Motor neuron (in vitro differentiated cells): ENCODE results near the gene PCSK1N. TPM values are rescaled to one million over a fixed set of nuclear protein-coding genes. Genes with fewer than 3 reads are reported as not detected.

Source experiments
- ATAC-seq, 8 experiments: fragments of 200-7000 bp; cut with Tn5 transposase; replicated peaks in 6 of 8; 2 replicates each; pipeline ENCODE4 v1.8.0; 2021; ENCODE audit warnings: mild to moderate bottlenecking in 8 of 8, moderate library complexity in 8 of 8
- H3K27ac ChIP-seq, 2 donors: fragments of 250-450 bp; sonication (Bioruptor Pico); 2 replicates each; pipeline ENCODE4 v1.9.0; 2021; ENCODE audit warnings: antibody characterized with exemption in 2 of 2, mild to moderate bottlenecking in 2 of 2, moderate library complexity in 1 of 2
- H3K4me1 ChIP-seq, 2 donors: fragments of 250-450 bp; sonication (Bioruptor Pico); replicated peaks in 1 of 2; 2 replicates each; pipeline ENCODE4 v1.6.1; 2021; ENCODE audit warnings: antibody characterized with exemption in 2 of 2, mild to moderate bottlenecking in 2 of 2, moderate library complexity in 1 of 2
- H3K4me3 ChIP-seq, 5 donors: fragments of 250-450 bp; sonication (Bioruptor Pico); 2 replicates each; pipeline ENCODE4 v1.9.0; 2021; ENCODE audit warnings: antibody characterized with exemption in 5 of 5, mild to moderate bottlenecking in 5 of 5, moderate library complexity in 4 of 5
- WGBS, 10 experiments: fragments of 450-650 bp; shearing (Covaris generic); methylation state at CpG; one replicate each; pipeline ENCODE4 v1.0.0; 2022; 5-methylcytosine and 5-hydroxymethylcytosine counted together
- in situ Hi-C, 9 experiments: fragments of 400-800 bp; cut with MboI; loops; one replicate each; pipeline ENCODE4 v1.15.0; 2021; ENCODE audit warnings: low sequenced_read_pairs in 9 of 9, low pct_unique_long_range_greater_than_20kb in 2 of 9; ENCODE audit not compliant: unreplicated experiment in 9 of 9
- total RNA-seq, 8 experiments: library from RNA; unstranded; fragments of 300-600 nt; gene quantifications; 2 replicates each; pipeline versions ENCODE4 v1.2.3 to v1.2.4, GENCODE V29; 2022

PCSK1N gene
- total RNA-seq, 8 experiments from 2014 or later, result 4.0 to 103 (median 33.2) TPM

DNA sequence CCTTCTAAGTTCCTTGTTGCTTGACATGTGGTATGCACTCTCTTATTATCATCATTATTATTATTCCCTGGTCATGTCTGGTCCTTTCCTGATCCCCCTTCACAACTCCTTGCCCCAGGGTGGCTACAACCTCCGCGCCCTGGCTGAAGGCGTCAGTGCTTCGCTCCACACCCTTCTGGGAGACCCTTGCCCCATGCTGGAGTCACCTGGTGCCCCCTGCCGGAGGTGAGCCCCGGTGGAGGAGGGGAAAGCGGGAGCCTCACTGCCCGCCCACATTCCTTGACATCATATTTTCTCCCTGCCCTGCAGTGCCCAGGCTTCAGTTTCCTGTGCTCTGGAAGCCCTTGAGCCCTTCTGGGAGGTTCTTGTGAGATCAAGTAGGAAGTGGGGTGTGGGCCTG is 20.1 kb downstream of the PCSK1N start:
- in situ Hi-C loops, result no loop called here

DNA sequence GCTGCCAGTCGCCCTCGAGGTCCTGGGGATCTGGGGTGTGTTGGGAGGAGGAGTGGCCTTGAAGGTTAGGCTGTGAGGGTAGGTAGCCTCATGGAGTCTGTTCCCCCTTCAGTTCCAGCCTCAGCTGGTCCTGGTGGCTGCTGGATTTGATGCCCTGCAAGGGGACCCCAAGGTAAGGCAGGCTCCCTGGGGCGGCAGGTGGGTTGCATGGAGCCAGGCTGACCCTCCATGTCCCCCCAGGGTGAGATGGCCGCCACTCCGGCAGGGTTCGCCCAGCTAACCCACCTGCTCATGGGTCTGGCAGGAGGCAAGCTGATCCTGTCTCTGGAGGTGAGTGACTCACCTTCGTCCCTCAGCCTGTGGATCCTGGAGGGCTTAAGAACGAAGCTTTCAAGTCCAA is 20.7 kb downstream of the PCSK1N start:
- in situ Hi-C loops, result no loop called here
- no peak for ATAC-seq
- WGBS, 10 experiments, result 93% methylated on average over 2 of the region's 8 CpGs; no CpG with 5 or more reads in 9 of the 10 experiments
- no peak overlapping the region for H3K4me3 ChIP-seq
- H3K4me1 ChIP-seq, result no peaks in the 10 kb centered on the region
- H3K27ac ChIP-seq, result no peak overlapping the region

More for the DNA sequence above, 20.1 kb downstream of the PCSK1N start:
- WGBS, 10 experiments, result 0 to 82% methylated on average over 1 to 7 of the region's 8 CpGs; no CpG with 5 or more reads in 8 of the 10 experiments
- Histone ChIP-seq H3K4me1 (no peaks in the 10 kb centered on the region), H3K27ac (no peak overlapping the region), H3K4me3 (no peak overlapping the region)
- no peak for ATAC-seq

DNA sequence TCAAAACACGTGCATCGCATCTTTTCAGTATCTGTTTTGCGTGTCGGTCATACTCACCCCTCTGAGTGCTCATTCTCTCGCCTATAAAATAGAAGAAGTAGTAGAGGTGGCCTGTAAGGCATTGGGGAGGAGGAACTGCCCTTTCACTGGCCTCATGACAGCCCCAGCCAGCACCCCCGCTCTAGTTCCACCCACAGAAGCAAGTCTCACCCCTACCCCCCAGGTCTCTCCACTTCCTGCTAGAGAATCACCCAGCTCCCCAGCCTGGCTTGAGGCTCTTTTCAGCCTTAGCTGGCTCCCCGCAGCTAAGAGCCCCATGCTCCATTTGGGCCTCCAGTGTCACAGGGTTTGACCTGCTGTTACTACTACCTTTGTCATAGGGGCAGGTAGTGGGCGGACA is 21.8 kb downstream of the PCSK1N start:
- in situ Hi-C loops, result no loop called here
- Histone ChIP-seq H3K4me1 (no peaks in the 10 kb centered on the region), H3K27ac (no peak overlapping the region), H3K4me3 (no peak overlapping the region)
- no peak for ATAC-seq
- WGBS, 10 experiments, result 55 to 92% methylated on average over 2 to 3 of the region's 8 CpGs; no CpG with 5 or more reads in 8 of the 10 experiments

DNA sequence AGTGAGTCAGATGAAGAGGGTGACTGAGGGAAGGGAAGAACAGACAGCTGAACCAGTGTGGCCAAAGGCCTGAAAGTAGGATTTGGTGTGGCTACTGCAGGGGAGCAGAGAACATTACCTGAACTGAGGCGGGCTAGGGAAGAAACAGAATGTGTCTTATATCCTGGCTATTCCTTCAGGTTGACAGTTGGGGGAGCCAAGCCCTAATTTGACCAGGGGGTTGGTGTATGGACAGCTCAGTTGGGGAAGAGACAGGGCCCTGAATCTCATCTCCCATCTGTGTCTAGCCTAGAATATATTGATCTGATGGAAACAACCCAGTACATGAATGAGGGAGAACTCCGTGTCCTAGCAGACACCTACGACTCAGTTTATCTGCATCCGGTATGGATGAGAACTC is 29.3 kb downstream of the PCSK1N start:
- Histone ChIP-seq H3K4me3 (no peak overlapping the region), H3K27ac (no peak overlapping the region), H3K4me1 (peaks cover 0 to 6% of the 10 kb centered on the region in 2 donors)
- ATAC-seq, result no peak
- in situ Hi-C loops, result no loop called here
- WGBS, 10 experiments, result 50 to 78% methylated on average over 1 to 4 of the region's 4 CpGs; no CpG with 5 or more reads in 8 of the 10 experiments

DNA sequence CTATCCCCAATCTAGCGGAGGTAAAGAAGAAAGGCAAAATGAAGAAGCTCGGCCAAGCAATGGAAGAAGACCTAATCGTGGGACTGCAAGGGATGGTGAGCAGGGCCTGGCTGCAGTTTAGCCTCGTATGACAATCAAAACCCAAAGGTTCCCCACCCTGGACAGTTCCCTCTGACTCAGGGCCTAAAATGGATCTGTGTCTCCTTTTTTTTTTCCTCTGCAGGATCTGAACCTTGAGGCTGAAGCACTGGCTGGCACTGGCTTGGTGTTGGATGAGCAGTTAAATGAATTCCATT is 32.6 kb downstream of the PCSK1N start:
- no peak for ATAC-seq
- Histone ChIP-seq H3K4me3 (peak overlapping the region; percentile 63 to 91 (median 78)), H3K4me1 (peaks cover 3 to 12% of the 10 kb centered on the region in 2 donors), H3K27ac (peak overlapping the region; percentile 97 to 98)
- 33 to 63% (median 33%) methylated on average over 2 to 4 of the region's 4 CpGs; no CpG with 5 or more reads in 7 of the 10 experiments for WGBS, 10 experiments
- in situ Hi-C loops, result no loop called here

DNA sequence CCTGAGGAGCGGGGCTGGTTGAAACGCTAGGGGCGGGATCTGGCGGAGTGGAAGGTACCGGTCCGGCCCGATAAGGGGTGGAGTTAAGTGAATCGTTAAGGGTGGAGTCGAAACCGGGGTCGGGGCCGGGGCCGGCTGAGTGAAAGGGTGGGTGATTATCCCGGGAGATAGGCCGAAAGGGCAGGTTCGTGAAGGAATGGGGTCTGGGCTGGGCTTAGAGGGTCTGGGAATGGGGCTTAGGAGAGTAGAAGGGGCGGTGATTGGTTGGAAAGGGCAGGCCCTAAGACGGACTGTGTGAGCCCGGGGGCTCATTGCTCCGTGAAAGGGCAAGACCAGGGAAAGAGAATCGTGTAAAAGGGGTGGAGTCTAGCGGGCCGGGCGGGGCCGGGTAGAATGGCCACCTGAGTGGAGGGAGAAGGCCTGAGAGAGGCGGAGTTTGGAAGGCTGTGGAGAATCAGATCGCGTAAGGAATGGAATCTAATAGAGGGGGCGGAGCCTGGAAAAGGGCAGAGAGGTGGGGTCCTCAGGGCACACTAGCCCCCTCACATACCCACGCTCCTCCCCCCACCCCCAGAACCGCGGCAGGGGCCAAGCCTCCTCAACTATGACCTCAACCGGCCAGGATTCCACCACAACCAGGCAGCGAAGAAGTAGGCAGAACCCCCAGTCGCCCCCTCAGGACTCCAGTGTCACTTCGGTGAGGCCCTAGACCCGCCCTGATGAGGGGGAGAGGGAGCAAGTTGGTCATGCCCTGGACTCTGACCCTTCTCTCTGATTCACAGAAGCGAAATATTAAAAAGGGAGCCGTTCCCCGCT is 33.1 kb downstream of the PCSK1N start:
- whole genome bisulfite sequencing, 10 experiments, result 0 to 40% (median 29%) methylated on average over 1 to 11 of the region's 40 CpGs; no CpG with 5 or more reads in 7 of the 10 experiments
- H3K4me1 ChIP-seq, result peaks cover 3 to 12% of the 10 kb centered on the region in 2 donors

DNA sequence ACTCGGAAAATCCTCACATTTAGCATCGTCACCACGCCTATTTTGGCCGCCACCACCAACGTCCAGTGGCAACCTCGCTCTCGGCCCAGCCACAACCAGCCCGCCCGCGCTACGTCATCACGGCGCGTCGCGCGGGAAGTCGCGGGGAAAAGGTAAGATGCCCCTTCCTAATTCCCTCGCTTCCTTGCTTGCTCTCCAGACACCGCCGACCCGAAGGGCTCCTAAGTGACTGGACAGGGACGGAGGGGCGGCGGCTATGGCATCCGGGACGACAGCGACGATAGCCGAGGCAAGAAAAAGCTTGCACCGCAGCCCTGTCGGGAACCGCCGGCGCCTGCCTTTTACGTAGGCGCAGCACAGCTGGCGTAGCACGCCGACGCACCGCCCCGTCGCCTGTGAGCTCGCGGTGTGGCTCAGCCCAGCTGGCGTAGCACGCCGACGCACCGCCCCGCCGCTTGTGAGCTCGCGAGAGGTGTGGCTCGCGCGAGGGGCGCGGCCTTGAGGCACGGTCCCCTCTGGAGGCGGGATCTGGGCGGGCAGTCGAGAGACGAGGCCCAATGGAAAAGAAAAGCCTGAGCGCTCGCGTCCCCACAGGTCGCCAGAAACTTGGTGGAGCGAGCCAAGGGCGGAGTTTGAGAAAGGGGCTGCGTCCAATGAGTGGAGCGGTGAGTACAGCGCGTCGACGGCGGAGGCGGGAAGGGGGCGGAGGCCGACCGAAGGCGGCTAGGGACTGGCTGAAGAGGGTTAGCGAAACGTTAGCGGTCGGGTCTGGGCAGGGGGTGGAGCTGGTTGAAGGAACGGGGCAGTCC is 33.9 kb downstream of the PCSK1N start, which contains the start of gene HDAC6:
Gene HDAC6 (plus strand): TSS at position 788 of the 809 bp plus-strand sequence. CDS start 626 bp downstream, outside the sequence.
- WGBS, 10 experiments, result 20 to 32% methylated on average over 5 to 13 of the region's 89 CpGs; no CpG with 5 or more reads in 8 of the 10 experiments
- ATAC-seq, result peak; percentile 83 to 92 (median 90)
- in situ Hi-C loops, result no loop called here
- peak within 1 kb of the TSS; percentile 63 to 91 (median 85) for H3K4me3 ChIP-seq
- peaks cover 3 to 12% of the 10 kb centered on the region in 2 donors for H3K4me1 ChIP-seq
- H3K27ac ChIP-seq, result peak within 1 kb of the TSS; percentile 98 to 99

More for the DNA sequence above, 33.1 kb downstream of the PCSK1N start:
- H3K27ac ChIP-seq, result peak overlapping the region; percentile 97 to 98
- in situ Hi-C loops, result no loop called here
- H3K4me3 ChIP-seq, result peak overlapping the region; percentile 63 to 91 (median 78)
- ATAC-seq, result peak; percentile 49 to 72 (median 58)

DNA sequence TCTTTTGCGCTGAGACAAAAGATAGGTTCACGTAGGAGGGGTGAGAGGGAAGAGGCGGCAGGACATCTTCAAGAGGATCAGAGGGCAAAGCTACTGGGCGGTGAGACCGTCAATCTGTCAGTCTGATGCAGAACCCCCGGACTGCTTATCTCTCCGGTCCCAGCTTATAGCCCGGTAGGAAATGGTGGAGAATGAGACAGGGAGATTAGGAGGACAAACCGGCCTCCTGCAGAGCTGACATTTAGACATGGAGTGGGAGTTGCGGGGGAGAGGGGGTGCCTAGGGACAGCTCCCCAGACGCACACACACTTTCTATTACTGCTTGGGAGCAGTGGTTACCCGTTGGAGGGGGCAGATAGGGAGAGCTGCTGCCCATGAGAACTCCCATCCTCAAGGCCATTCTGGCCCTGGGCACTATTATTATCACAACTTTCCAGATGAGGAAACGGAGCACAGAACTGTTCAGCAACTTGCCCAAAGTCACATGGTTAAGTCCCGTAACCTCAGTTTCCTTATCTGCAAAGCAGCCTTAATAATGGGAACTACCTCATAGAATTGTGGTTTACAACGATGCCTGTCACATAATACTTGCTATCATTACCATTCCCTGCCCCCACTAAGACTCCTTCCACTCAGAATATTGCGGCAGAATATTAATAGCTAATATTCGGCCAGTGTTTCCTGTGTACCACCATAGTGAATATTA is 34.7 kb downstream of the PCSK1N start:
- peak overlapping the region; percentile 54 to 87 (median 82) for H3K4me3 ChIP-seq
- peak overlapping the region; percentile 98 to 99 for H3K27ac ChIP-seq
- no peak for ATAC-seq
- in situ Hi-C loops, result no loop called here
- 28 to 100% (median 45%) methylated on average over 1 to 7 of the region's 17 CpGs; no CpG with 5 or more reads in 6 of the 10 experiments for WGBS, 10 experiments
- H3K4me1 ChIP-seq, result peaks cover 3 to 12% of the 10 kb centered on the region in 2 donors

DNA sequence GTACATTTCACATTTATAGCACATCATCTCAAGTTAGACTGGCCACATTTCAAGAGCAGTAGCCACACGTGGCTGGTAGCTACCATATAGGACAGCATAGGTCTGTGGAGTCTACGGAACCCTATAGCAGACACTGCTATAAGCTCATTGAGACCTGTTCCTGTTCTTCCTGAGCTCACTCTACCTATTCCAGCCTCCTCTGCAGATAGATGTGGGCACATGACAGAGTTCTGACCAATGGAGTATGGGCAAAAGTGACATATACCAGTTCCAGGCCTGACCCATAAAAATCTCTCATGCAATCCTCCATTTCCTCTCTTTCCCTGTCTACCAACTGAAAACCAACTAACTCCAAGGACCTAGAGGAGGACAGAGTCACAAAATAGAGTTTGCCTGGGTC is 37.1 kb downstream of the PCSK1N start:
- Histone ChIP-seq H3K4me3 (no peak overlapping the region), H3K27ac (no peak overlapping the region), H3K4me1 (peaks cover 3 to 12% of the 10 kb centered on the region in 2 donors)
- ATAC-seq, result no peak
- 67 to 80% methylated on average over 1 to 2 of the region's 2 CpGs; no CpG with 5 or more reads in 8 of the 10 experiments for WGBS, 10 experiments
- in situ Hi-C loops, result no loop called here

DNA sequence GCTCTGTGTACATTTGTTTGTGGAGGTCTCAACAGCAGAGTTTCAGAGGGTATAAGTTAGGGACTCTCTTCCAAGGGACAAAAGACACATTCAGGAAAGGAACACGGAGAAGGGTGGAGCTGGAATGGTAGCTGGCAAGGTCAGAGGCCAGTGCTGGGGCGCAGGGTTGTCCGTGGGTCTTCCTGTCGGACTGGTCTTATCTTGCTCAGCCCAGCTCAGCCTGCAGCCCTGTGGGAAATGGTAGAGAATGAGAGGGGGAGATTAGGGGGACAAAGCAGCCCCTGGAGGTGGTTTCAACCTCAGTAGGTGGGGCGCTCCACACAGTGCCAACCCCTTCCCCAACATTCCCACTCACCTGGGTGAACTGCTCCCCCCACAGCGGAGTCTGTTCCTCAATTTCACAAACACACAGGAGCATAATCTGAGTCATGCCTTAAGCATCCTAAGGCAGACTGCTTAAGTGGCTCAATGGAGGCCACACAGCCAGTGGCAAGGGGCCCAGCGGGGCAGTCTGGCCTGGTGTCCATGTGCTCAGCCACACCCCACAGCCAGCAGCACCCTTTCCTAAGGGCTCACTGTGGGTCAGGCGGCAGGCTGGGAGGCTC is 40.4 kb downstream of the PCSK1N start:
- Histone ChIP-seq H3K4me1 (no peaks in the 10 kb centered on the region), H3K27ac (no peak overlapping the region), H3K4me3 (no peak overlapping the region)
- ATAC-seq, result peak in 7 of 8 experiments; percentile 35 to 99 (median 74)
- in situ Hi-C loops, result no loop called here
- WGBS, 10 experiments, result 33 to 48% methylated on average over 1 to 7 of the region's 8 CpGs; no CpG with 5 or more reads in 8 of the 10 experiments

DNA sequence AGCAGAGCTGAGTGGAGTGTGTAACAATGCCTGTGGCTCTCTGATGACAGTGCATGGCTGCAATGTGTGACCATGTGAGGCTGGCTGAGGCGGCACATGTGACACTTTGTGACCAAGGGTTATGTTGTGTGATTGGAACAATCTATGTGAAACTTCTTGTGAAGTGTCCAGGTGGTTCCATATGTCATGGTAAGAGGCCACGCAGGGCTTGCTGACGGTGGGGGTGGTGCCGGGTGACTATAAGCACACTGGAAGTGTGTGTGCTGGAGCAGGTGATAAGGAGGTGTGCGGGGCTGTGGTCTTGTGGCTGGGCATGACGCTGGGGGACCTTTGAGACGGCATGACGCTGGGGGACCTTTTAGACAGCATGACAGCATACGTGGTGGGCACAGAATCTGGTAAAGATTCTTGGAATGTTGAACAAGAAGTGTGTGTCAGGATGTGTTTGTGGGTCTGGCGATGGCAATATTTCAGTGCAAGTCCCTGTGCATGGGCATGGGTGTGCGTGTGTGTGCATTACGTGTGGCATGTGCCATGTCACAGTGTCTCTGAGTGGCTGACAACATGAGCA is 41.0 kb downstream of the PCSK1N start:
- Histone ChIP-seq H3K4me1 (no peaks in the 10 kb centered on the region), H3K27ac (no peak overlapping the region), H3K4me3 (no peak overlapping the region)
- in situ Hi-C loops, result no loop called here
- ATAC-seq, result peak in 2 of 8 experiments; percentile 11 to 45
- 46 to 100% methylated on average over 1 to 12 of the region's 12 CpGs; no CpG with 5 or more reads in 8 of the 10 experiments for WGBS, 10 experiments

DNA sequence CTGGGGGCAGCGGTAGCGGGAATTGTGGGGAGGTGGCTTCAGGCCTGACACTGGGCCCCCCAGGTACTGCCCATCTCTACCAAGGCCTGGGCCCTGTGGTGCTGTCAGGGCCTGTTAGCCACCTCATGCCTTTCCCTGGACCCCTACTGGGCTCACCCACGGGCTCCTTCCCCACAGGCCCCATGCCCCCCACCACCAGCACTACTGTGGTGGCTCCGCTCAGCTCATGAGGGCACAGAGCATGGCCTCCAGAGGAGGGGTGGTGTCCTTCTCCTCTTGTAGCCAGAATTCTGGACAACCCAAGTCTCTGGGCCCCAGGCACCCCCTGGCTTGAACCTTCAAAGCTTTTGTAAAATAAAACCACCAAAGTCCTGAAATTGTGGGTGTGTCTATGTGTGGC is 41.5 kb downstream of the PCSK1N start:
- H3K27ac ChIP-seq, result no peak overlapping the region
- no peaks in the 10 kb centered on the region for H3K4me1 ChIP-seq
- no peak for ATAC-seq
- in situ Hi-C loops, result no loop called here
- WGBS, 10 experiments, result no CpG with 5 or more reads among the region's 4 CpGs
- H3K4me3 ChIP-seq, result no peak overlapping the region
